Tongue (tissue), 3 donors: ENCODE data around the gene PATL1. TPM values are rescaled to one million over a fixed set of nuclear protein-coding genes. Genes with fewer than 3 reads are reported as not detected.

ENCODE experiments used
- DNase-seq: peaks from one replicate; pipeline ENCODE4 v3.0.0-alpha.2; 2015
- small RNA-seq: library from RNA; depleted of rRNA; stranded (forward); fragments of <200 nt; gene quantifications from one replicate; pipeline ENCODE3, GENCODE V24; 2014; ENCODE audit warnings: low replicate concordance
- total RNA-seq: library from RNA; depleted of rRNA; stranded (reverse); fragments of >200 nt; gene quantifications from one replicate; pipeline ENCODE4 v1.2.3, GENCODE V29; 2014

The PATL1 gene
- total RNA-seq, 1 donor from 2014 or later, result 10.9 TPM

DNA sequence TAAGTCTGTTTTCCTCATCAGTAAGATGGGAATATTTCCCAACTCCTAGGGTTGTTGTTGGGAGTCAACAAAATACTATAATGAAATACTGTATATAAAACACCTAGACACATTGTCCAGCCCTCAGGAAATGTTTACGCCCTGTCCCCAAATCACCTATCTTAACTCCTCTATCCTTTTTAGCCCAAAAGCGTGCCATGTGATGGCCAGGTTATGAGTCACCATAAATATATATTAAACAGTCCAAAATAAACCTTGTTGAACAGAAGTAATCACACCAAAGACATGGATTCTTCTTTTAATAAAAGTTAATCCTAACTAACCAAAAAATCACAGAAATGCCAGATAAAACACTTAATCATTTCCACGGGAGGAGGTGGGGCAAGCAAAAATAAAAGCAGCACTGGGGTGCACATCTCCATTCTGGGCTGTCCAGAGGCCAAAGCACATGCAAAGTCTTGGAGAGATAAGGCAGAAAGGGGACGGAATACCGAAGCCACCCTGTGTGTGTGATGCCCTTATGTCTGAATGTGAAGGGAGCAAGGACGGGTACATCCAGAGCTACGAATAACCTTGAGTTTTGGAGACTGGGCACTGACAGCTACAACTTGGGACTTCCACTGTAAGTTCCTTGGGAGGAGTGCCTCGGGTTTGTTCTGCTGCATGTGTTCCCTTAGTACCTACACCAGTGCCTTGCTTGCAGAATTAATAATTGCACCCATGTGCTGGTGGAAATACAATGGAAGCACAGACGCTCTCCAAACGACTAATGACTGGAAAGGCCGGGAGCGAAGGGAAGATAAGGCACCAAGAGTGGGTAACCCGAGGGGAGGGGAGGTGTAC is 54.3 kb downstream of the PATL1 start:
- peak; percentile 26 for DNase-seq

DNA sequence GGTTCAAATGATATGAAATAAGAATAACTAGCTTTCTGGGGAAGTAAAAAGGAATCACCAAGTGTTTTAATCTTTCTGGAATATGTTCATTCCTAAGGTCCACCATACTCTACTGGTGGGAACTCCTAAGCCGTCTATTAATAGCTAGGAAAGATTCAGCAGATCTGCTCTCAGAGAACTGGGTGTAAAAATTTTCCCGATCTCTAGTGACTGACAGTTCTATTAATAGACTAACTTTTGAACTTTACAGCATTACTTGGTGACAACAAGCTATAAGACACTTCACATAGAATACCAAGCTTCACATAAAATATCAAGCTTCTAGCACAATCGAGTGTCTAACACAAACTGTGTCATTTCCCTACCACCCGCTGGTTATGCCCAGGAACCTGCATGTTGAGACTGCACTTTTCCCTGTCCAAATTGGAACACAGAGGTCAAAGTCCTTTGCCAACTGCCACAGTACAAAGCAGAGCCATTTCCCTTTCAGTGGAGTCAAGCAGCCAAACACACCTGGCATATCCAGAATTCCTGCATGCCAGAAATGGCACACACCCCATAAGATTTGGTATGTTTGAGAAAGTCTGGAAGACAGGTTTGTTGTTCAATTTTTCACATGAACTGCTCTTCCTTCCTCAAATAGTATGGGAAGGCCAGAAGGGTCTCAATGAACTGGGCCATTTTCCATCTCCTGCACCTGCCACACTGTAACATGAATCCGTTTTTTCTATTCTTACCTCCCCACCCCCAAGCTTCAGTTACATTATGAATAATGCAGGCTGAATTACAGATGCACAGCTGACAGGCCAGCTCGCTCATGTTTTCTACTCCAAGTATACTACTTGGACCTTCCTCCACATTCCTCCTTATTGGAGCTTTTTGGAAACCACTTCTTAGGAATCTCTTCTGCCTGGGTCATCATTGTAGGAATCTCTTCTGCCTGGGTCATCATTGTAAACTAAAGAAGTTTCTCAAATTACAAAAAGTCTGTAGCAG is 57.0 kb downstream of the PATL1 start:
- DNase-seq, result peak; percentile 82

DNA sequence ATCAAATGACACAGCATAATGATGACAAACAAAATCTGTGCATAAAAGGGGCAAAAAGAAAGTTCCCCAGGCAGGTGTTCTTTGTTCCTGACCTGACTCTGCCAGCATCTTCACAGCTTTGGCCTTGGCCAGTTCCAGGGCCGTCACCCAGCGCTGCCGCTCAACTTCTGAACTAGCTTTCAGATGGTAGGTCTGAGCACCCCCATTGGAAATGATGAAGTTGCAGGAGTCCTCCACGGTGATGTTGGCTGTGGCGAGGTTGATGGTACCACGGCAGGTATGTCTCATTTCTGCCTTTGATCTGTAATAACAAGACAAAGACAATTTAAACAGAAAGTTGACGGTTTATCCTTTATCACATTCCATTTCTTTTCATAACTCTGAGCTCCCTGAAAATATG is 58.5 kb downstream of the PATL1 start:
- no peak for DNase-seq

DNA sequence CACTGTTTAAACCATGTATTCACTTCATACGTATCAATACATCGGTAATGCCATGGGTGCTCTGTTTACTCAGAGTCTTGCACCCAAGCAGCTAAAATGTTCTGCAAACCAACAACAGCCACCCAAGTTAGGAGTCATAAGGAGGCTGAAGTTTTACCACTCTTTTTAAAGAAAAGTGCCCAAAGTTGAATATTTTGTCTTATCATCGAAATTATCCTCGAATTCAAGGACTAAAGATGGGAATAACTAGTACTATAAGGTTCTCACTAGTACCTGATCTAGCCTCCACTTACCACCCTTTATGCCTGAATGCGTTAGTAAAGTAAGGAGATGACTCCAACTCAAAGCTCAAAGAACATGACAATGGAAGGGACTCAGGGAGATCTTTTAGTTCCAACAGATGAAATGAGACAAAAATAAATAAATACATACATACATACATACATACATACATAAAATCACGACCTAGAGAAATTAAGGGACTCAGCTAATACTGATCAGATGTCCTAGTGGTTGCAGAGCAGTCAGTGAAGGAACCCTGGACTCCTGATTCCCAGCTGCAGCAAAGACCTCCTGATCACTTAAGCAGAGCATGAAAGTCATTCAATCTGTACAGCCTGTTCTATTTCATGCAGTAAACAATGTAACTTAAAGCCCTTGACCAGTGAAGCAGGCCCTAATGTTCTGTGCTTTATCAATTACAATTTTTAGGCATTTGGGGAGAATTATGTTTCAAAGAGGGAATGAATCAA is 61.0 kb downstream of the PATL1 start:
- no peak for DNase-seq

DNA sequence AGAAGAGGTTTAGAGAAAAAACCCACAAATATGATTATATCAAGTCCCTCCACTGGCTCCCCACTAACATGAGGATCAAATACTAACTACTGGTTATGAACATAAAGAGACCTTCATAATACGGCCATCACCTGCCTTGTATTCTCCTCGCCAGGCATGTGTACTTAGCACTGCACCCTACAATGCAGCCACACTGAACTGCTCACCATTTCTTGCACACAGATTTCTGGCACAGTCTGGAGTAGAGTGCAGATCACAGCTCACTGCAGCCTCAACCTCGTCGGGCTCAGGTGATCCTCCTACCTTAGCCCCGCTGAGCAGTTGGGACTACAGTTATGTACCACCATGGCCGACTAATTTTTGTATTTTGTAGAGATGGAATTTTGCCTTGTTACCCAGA is 66.4 kb downstream of the PATL1 start:
- no peak for DNase-seq

DNA sequence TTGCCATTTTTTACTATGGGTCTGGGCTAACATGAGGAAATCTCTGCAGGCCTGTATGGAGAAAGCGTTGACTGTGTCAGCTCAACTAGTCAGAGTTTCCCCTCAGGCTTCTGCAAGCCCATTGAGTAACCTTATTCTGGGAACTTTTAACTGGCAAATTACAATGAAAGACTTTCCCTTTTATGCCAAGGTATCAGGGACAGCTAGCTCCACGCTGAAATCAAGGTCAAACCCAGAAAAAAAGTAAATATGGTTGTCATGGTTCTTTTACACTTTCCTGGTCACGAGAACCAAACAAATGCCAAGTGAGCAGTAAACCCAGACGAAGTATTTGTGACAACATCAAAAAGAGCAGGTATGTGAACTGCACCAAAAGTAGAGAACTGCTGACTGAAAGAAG is 67.0 kb downstream of the PATL1 start:
- no peak for DNase-seq

DNA sequence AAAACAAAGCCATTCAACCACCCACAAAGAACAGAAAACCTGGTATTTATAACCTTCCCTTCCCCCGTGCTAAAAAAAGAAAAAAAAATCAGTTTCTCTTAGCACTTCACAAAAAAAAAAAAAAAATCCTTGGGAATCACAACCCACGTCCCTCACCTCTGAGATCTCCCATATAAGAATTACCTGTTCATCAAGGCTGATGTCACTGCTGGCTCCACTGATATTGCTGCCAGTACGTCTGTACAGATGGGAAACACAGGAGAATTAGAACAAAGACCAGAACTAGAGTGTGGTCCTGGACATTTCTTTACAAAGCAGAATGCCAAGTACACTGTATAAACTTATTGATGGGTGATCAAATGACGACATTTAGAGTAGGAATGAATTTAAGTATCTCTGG is 68.2 kb downstream of the PATL1 start:
- no peak for DNase-seq

DNA sequence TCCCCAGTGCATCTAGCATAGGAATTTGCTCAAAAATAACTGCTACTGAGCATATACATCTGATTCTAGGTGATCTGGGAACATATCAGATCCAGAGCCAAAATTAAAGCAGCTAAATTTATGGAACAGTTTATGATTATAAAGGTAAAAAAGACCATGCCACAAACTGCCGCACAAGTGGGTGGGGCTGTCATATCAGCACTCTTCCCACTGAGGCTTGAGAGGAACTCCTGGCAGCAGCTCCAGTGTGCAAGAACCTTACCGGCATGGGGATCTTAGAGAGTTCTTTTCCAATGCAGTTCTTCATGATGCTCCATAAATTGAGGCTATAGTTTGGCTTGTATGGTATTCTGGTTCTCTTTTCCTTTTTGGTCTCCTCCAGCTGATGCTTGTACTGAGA is 68.6 kb downstream of the PATL1 start:
- no peak for DNase-seq

DNA sequence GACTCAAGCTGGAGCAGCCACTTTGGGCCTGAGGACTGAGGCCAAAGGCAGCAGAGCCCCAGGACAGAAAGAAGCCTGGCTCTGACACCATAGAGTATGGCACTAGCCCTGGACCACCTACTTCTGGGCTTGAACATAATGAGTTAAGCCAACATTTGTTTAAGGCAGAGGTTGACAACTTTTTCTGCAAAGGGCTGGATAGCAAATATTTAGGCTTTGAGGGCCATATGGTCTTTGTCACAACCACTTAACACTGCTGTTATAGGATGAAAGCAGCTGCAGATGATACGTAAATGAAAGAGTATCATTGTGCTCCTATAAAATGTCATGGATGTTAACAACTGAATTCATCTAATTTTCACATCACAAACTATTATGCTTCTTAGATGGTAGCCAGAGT is 69.9 kb downstream of the PATL1 start:
- DNase-seq, result peak; percentile 16

Small RNAs within 50 kb of the gene (small RNA-seq; reads per million reads assigned to genes)
- not detected for gene MIR3162

Other genes starting within 250 kb of the PATL1 start
- gene OR5A2, start 242.6 kb downstream of the PATL1 start, total RNA-seq, result not detected
- gene OR5A1, start 232.6 kb downstream of the PATL1 start, total RNA-seq, result not detected
- gene OR4D6, start 212.1 kb downstream of the PATL1 start, total RNA-seq, result not detected
- gene OR4D10, start 195.7 kb downstream of the PATL1 start, total RNA-seq, result not detected
- gene OR4D11, start 165.5 kb downstream of the PATL1 start, total RNA-seq, result not detected
- gene OR4D9, start 157.5 kb downstream of the PATL1 start, total RNA-seq, result not detected
- 78.6 TPM for gene OSBP, start 53.3 kb downstream of the PATL1 start, total RNA-seq
- gene OR10V1, start 44.8 kb upstream of the PATL1 start, total RNA-seq, result not detected
- 11.4 TPM for gene STX3, start 86.3 kb upstream of the PATL1 start, total RNA-seq
- gene MRPL16, start 141.7 kb upstream of the PATL1 start, total RNA-seq, result 42.6 TPM
- gene CBLIF, start 176.5 kb upstream of the PATL1 start, total RNA-seq, result not detected
- gene TCN1, start 197.4 kb upstream of the PATL1 start, total RNA-seq, result 40.5 TPM
- not detected for gene OOSP3, start 209.7 kb upstream of the PATL1 start, total RNA-seq